Measurements from ENCODE around the gene CDCA4. TPM values are rescaled to one million over a fixed set of nuclear protein-coding genes. Genes with fewer than 3 reads are reported as not detected.
A peak's percentile ranks its signal among the peaks of the same experiment; 100 is the strongest.

The CDCA4 gene
- total RNA-seq, 1 experiment from 2014 or later, result 45.7 TPM

DNA sequence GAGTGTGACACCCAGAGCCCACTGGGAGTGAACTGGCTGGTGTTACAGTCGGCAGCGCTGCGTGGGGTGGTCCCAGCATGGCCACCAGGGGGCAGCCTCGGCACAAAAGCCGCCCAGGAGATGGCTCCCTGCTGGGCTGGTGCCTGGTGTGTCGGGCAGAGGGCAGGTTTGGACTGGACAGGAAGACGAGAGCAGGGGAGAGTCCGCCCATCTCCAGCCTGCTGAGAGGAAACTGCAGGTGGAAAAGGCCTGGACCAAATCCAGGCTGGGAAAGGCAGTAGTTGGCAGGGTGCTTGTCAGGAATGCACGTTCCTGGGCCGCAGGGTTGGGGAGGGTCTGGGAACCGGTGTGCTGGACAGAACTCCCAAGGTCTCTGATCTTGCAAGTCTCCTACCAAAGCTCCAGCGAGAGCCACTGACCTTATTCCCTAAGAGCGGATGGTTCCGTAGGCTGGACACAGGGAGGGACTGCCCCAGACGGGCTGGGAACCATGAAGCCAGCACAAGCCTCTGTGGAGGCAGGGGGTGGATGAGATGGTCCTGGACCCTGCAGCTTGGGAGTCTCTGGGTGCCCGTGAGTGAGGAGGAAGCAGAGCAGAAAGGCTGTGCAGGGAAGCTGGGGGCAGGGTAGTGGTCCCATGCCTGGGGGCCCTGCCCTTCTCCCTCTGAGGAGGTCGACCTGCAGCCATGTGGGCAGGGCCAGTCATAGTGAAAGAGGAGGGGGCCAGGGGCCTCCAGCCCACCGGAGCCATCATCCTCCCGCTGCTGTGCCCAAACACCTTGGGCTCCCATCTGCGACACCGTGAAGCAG lies 44.5 kb downstream of the CDCA4 start:
- peak; percentile 88 for DNase-seq (ENCODE audit: low spot score)

DNA sequence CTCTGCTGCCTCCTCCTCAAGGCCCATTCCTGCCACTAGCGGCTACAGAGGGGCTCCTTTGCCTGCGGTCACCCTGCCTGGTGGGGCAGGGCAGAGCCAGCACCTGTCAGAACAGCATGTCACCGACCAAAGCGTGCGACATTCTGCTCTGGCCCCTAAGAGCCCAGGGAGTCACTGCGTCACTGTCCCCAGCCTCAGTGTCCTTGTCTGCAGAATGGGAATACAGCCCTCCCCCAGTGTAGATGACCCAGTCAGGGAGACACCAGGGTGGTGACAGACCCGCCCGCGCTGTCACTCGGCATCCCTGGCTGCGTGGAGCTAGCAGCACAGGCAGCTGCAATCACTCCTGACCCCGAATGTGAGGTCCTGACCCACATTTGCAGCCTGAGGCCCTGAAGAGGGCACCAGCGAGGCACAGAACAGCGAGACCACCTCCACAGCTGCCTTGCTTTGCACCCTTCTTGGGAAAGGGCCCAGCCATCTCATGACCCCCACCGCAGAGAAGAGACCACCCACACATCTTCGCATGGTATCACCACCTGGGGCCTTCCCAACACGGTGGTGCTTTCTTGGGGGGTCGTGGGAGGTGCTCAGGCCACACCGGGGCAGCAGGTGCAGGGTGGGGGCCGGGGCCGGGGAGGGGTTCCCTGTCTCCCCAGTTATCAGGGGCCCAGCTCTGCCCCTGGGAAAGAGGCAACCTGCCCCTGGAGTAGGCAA lies 45.2 kb downstream of the CDCA4 start:
- no peak for DNase-seq (ENCODE audit: low spot score)

DNA sequence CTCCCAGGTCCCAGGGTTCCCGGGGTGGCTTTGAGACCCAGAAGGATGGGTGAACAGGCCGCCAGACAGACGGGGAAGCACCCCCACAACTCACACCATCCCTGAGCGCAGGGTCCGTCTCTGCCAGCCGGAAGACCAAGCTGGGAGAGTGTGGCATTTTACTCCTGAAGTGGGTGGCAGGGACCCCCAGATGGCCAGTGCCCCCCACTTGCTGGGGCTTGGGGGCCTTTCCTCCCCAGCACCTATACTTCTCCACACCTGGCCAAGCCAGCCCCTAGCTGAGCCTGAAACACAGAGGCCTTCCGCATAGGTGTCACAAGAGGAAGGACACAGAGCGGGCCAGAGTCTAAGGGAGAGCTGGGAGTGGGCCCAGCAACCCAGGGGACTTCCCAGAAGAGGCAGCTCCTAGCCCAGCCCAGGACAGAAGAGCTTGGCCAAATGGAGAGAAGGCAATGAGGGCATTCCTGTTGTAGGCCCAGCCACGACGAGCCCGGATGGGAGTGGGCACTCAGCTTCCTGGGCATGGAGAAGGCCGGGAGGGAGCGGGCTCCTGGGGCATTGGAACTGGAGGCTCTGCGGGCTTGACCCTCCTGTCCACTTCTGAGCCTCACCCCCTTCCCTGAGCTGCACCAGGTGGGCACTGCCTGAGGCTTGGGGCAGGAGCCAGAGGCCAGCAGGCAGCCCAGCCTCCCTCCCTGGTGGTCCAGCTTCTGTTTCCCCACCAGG lies 46.1 kb downstream of the CDCA4 start:
- DNase-seq (ENCODE audit: low spot score), result no peak

GRCh38 chr14:104974146-104974541 lies 46.7 kb downstream of the CDCA4 start:
- DNase-seq (ENCODE audit: low spot score), result no peak

- DNase-seq (ENCODE audit: low spot score), result no peak
Measured at GRCh38 chr14:104973385-104974145, 47.3 kb downstream of the CDCA4 start.

GRCh38 chr14:104973135-104973384 lies 47.8 kb downstream of the CDCA4 start:
- peak; percentile 89 for DNase-seq (ENCODE audit: low spot score)

GRCh38 chr14:104972301-104973134 lies 48.4 kb downstream of the CDCA4 start:
- peak; percentile 88 for DNase-seq (ENCODE audit: low spot score)

- DNase-seq (ENCODE audit: low spot score), result no peak
Measured at GRCh38 chr14:104971447-104972240, 49.2 kb downstream of the CDCA4 start.

GRCh38 chr14:104970231-104971068 lies 50.4 kb downstream of the CDCA4 start:
- DNase-seq (ENCODE audit: low spot score), result no peak

DNA sequence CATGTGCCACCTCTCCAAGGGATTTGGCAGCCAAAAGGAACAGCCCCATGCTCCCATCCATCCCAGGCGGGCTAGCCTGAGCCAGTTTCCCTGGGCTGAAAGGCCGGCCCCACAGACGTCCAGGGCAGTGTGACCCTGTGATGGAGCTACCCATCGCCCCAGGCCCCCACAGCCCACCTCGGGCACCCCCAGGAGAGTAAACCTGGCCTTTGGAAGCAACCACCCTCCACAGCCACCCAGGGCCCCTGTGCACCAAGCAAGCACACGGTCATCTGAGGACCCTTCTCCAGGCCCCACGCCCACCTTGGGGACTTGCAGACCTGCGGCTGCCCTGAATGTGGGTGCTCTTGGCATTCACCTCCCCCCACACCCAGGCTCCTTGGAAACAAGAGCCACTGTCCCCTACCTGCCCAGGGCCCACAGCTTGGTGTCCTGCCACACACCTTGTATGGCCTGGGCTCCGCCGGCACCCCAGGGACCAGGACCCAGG lies 51.1 kb downstream of the CDCA4 start:
- DNase-seq (ENCODE audit: low spot score), result no peak

GRCh38 chr14:104968541-104969401 lies 52.1 kb downstream of the CDCA4 start:
- DNase-seq (ENCODE audit: low spot score), result peak; percentile 51

DNA sequence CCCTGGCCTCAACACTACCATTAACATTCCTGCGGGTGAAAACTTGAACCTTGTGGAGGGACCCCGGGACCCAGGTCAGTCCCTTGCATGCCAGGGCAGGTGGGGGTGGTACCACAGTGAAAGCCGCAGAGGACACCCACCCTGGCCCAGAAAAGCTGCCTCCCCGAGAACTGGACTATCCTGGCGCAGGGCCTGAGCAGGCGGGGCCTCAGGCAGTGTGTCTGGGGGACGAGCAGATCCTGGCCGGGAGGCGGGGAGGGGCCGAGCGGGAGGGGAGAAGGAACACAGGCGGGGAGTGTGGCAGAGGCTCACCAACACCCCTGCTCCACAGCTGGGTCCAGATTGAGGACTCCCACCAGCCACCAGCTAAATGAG lies 52.7 kb downstream of the CDCA4 start:
- no peak for DNase-seq (ENCODE audit: low spot score)

GRCh38 chr14:104967386-104968152 lies 53.3 kb downstream of the CDCA4 start:
- DNase-seq (ENCODE audit: low spot score), result no peak

GRCh38 chr14:104966981-104967385 lies 53.9 kb downstream of the CDCA4 start:
- DNase-seq (ENCODE audit: low spot score), result no peak

- no peak for DNase-seq (ENCODE audit: low spot score)
Measured at GRCh38 chr14:104966261-104966865, 54.5 kb downstream of the CDCA4 start.

GRCh38 chr14:104965561-104966231 lies 55.2 kb downstream of the CDCA4 start:
- DNase-seq (ENCODE audit: low spot score), result no peak
